ENCODE measurements around the gene RASL10B.

Gene RASL10B

DNA sequence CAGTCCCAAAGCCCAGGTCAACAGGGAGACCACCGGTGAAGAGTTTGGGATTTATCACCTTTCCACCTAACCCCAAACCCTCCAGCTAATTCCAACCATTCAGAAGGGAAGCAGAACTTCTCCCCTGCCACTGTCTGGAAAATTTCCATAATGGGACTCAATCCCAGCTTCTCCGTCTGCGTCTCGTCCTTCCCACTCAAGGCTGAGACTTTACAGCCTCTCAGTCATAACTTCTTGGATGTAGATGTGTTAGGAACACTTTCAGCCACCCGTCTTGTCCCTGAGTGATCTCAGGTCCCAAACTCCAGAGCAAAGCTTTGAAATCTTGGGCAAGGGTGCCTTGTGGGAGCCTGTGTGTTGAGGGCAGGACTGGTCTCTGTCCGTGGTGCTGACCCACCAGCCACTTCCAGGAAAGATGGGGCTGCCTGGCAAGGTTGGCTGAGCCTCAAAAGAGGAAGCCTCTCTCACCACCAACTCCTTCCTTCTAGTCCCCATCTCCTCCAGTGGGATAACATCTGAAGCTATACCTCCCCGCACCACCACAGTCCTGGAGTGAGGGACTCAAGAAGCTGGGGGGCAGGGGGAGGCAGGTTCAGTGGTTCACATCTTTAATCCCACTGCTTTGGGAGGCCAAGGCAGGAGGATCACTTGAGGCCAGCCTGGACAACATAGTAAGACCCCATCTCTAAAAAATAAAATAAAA, 12.3 kb downstream of the RASL10B start:
- Histone ChIP-seq H4K20me1 (ENCODE audit: insufficient read depth, low read length, poor library complexity, severe bottlenecking) (no peaks in the 10 kb centered on the region), H3K27me3 (ENCODE audit: insufficient read depth, low read length, poor library complexity, severe bottlenecking) (no peaks in the 10 kb centered on the region), H3K9ac (ENCODE audit: low read depth, low read length, poor library complexity, severe bottlenecking) (no peak overlapping the region), H3K36me3 (ENCODE audit: insufficient read depth, low read length) (no peaks in the 10 kb centered on the region), H3F3A (ENCODE audit: low read depth) (no peaks in the 10 kb centered on the region), H2AFZ (ENCODE audit: low read length) (no peak overlapping the region), H3K9me3 (ENCODE audit: insufficient read depth, low read depth, low read length) (no peaks in the 10 kb centered on the region), H3K4me1 (ENCODE audit: insufficient read depth, low read length, poor library complexity, severe bottlenecking) (no peaks in the 10 kb centered on the region), H3K4me3 (ENCODE audit: low read length, poor library complexity, severe bottlenecking) (no peak overlapping the region), H3K4me2 (ENCODE audit: low read depth, low read length, poor library complexity, severe bottlenecking) (no peak overlapping the region), H3K9me2 (replicated peaks; ENCODE audit: low read depth, low read length) (no peaks in the 10 kb centered on the region), H3K79me2 (ENCODE audit: insufficient read depth, low read length) (no peaks in the 10 kb centered on the region)
- TF ChIP-seq, protein P1, sequence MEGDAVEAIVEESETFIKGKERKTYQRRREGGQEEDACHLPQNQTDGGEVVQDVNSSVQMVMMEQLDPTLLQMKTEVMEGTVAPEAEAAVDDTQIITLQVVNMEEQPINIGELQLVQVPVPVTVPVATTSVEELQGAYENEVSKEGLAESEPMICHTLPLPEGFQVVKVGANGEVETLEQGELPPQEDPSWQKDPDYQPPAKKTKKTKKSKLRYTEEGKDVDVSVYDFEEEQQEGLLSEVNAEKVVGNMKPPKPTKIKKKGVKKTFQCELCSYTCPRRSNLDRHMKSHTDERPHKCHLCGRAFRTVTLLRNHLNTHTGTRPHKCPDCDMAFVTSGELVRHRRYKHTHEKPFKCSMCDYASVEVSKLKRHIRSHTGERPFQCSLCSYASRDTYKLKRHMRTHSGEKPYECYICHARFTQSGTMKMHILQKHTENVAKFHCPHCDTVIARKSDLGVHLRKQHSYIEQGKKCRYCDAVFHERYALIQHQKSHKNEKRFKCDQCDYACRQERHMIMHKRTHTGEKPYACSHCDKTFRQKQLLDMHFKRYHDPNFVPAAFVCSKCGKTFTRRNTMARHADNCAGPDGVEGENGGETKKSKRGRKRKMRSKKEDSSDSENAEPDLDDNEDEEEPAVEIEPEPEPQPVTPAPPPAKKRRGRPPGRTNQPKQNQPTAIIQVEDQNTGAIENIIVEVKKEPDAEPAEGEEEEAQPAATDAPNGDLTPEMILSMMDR (conservative IDR thresholded peaks at IDR 0.05; ENCODE audit: low read length), result no peak

DNA sequence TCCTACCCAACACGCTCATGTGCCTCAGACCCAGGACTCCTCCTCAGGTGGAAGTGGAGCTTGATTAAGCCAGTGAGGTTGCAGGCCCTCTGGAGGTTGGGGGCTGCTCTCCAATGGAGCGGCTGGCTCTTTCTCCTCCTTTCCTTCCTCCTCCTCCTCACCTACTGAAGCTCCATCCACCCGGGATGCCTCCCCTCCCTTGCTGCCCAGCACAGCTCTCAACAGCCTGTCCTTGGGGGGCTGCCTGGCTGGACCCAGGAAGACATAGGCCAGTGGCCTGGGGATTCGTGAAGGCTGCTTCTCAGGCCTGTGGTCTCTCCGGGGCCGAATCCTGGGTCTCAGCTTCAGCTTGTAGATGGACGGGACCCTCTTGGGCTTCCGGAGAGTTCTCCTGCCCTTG, 13.4 kb downstream of the RASL10B start:
- no peaks in the 10 kb centered on the region for H3F3A ChIP-seq (ENCODE audit: low read depth)
- no peaks in the 10 kb centered on the region for H4K20me1 ChIP-seq (ENCODE audit: insufficient read depth, low read length, poor library complexity, severe bottlenecking)
- no peak overlapping the region for H2AFZ ChIP-seq (ENCODE audit: low read length)
- H3K9ac ChIP-seq (ENCODE audit: low read depth, low read length, poor library complexity, severe bottlenecking), result no peak overlapping the region
- H3K4me3 ChIP-seq (ENCODE audit: low read length, poor library complexity, severe bottlenecking), result no peak overlapping the region
- H3K27me3 ChIP-seq (ENCODE audit: insufficient read depth, low read length, poor library complexity, severe bottlenecking), result no peaks in the 10 kb centered on the region
- no peaks in the 10 kb centered on the region for H3K4me1 ChIP-seq (ENCODE audit: insufficient read depth, low read length, poor library complexity, severe bottlenecking)
- H3K79me2 ChIP-seq (ENCODE audit: insufficient read depth, low read length), result no peaks in the 10 kb centered on the region
- no peaks in the 10 kb centered on the region for H3K9me3 ChIP-seq (ENCODE audit: insufficient read depth, low read depth, low read length)
- no peaks in the 10 kb centered on the region for H3K36me3 ChIP-seq (ENCODE audit: insufficient read depth, low read length)
- H3K4me2 ChIP-seq (ENCODE audit: low read depth, low read length, poor library complexity, severe bottlenecking), result no peak overlapping the region
- no peak for TF ChIP-seq EZH2phosphoT487 (IDR thresholded peaks at IDR 0.05; ENCODE audit: borderline replicate concordance)
- TF ChIP-seq, protein P1 (conservative IDR thresholded peaks at IDR 0.05; ENCODE audit: low read length), result no peak
- H3K9me2 ChIP-seq (replicated peaks; ENCODE audit: low read depth, low read length), result no peaks in the 10 kb centered on the region

DNA sequence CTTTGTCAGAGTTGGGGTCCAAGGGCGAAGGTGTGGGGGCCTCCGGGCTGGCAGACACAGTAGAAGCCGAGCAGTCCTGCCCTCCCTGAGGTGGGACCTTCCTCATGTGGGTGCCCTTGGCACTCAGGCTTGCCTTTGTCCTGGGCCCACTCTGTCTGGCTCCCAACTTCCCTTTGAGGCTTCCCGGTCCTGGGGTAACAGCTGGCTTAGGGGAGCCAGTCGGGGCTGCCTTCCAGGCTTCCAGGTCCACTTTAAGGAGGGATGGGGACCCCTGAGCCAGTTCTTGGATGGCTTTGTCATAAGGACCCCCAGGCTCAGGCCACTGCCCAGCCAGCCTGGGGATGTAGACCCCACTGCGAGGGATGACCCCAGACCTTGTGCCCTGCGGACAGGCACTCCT, 13.8 kb downstream of the RASL10B start:
- Histone ChIP-seq H2AFZ (ENCODE audit: low read length) (no peak overlapping the region), H3K27me3 (ENCODE audit: insufficient read depth, low read length, poor library complexity, severe bottlenecking) (no peaks in the 10 kb centered on the region), H3F3A (ENCODE audit: low read depth) (no peaks in the 10 kb centered on the region), H3K79me2 (ENCODE audit: insufficient read depth, low read length) (no peaks in the 10 kb centered on the region), H3K9me2 (replicated peaks; ENCODE audit: low read depth, low read length) (no peaks in the 10 kb centered on the region), H3K4me2 (ENCODE audit: low read depth, low read length, poor library complexity, severe bottlenecking) (no peak overlapping the region), H4K20me1 (ENCODE audit: insufficient read depth, low read length, poor library complexity, severe bottlenecking) (no peaks in the 10 kb centered on the region), H3K9me3 (ENCODE audit: insufficient read depth, low read depth, low read length) (no peaks in the 10 kb centered on the region), H3K4me1 (ENCODE audit: insufficient read depth, low read length, poor library complexity, severe bottlenecking) (peaks cover 2% of the 10 kb centered on the region), H3K4me3 (ENCODE audit: low read length, poor library complexity, severe bottlenecking) (no peak overlapping the region), H3K36me3 (ENCODE audit: insufficient read depth, low read length) (no peaks in the 10 kb centered on the region), H3K9ac (ENCODE audit: low read depth, low read length, poor library complexity, severe bottlenecking) (no peak overlapping the region)
- TF ChIP-seq, protein P1 (conservative IDR thresholded peaks at IDR 0.05; ENCODE audit: low read length), result no peak
- no peak for TF ChIP-seq EZH2phosphoT487 (IDR thresholded peaks at IDR 0.05; ENCODE audit: borderline replicate concordance)
